Measurements from ENCODE around the gene RNF148.

DNA sequence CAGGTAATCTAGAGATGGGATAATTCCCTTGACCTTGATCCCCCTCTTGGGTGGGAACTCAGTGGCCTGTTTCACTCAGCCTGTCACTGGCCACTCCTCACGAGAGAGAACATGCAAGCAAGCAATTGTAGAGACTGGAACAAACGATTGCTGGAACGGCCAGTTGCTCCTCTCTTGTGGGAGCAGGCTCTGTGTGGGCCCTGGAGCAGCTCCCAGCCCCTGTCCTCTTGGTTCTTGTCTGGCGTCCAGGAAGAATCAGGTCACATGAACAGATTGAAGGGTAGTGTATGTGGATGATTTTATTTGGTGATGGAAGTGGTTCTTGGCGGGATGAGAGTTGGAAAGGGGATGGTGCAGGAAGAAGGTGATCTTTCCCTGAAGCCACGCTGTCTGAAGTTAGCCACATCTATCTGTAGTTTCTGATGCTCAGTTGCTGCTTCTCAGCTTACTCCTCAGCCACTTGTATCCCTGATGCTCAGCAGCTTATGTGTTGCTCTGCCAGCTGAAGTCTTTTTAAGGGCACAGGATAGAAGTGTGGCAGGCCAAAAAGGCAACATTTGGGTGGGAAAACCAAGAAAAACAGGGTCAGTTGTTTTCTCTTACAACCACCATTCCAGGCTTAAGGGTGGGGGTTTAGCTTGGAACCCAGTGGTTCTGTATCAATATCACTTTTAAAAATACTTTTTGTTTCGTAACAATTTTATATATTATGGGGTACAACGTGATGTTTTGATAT lies 19.7 kb downstream of the RNF148 start:
- no peak for TF ChIP-seq GATA2 (IDR thresholded peaks at IDR 0.05; ENCODE audit: low read depth, low read length)
- no peak for TF ChIP-seq GATA3 (IDR thresholded peaks at IDR 0.05; ENCODE audit: low read depth, low read length)

All from SH-SY5Y (cell line).